Sigmoid colon (tissue), 4 donors: ENCODE results near the gene PTH2R.

Experiments
- POLR2AphosphoS5 ChIP-seq, 4 donors: sonication (generic); formaldehyde crosslinking; IDR thresholded peaks; one replicate each; pipeline ENCODE4 v1.6.1; 2017; ENCODE audit warnings: antibody characterized with exemption in 4 of 4
- TF ChIP-seq, protein P1 (sequence below), 4 experiments: fragments of 450-650 bp in 3 of 4; fragments of 200-600 bp in 1 of 4; IDR thresholded peaks; one replicate each; pipeline ENCODE4 v1.5.1; 2016 to 2019; ENCODE audit warnings: antibody characterized with exemption in 4 of 4, mild to moderate bottlenecking in 3 of 4, moderate library complexity in 2 of 4

DNA sequence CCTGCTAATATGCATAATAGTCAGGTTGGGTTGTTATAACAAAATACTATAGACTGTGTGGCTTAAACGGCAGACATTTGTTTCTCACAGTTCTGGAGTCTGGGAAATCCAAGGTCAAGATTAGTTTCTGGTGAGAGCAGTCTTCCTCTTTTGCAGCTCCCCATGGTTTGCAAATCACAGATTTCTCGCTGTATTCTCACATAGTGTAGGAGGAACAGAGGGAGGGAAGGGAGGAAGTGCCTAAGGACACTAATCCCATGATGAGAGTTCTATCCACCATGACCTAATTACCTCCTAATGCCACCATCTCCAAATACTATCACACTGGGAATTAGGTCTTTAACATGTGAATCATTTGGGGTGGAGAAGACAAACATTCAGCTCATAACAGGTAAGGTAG, 20.1 kb upstream of the PTH2R start:
- TF ChIP-seq, protein P1, sequence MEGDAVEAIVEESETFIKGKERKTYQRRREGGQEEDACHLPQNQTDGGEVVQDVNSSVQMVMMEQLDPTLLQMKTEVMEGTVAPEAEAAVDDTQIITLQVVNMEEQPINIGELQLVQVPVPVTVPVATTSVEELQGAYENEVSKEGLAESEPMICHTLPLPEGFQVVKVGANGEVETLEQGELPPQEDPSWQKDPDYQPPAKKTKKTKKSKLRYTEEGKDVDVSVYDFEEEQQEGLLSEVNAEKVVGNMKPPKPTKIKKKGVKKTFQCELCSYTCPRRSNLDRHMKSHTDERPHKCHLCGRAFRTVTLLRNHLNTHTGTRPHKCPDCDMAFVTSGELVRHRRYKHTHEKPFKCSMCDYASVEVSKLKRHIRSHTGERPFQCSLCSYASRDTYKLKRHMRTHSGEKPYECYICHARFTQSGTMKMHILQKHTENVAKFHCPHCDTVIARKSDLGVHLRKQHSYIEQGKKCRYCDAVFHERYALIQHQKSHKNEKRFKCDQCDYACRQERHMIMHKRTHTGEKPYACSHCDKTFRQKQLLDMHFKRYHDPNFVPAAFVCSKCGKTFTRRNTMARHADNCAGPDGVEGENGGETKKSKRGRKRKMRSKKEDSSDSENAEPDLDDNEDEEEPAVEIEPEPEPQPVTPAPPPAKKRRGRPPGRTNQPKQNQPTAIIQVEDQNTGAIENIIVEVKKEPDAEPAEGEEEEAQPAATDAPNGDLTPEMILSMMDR (IDR thresholded peaks at IDR 0.05): no peak
- no peak for TF ChIP-seq POLR2AphosphoS5 (IDR thresholded peaks at IDR 0.05)
